Neural crest cell (in vitro differentiated cells): ENCODE results near the gene SMAD3. TPM values are rescaled to one million over a fixed set of nuclear protein-coding genes. Genes with fewer than 3 reads are reported as not detected.

ENCODE experiments used
- DNase-seq: peaks from one replicate; pipeline ENCODE4 v3.0.0; 2021; ENCODE audit warnings: low read depth, mixed read lengths, low spot score
- H3K27ac Mint-ChIP-seq: one replicate; pipeline ENCODE4 v1.8.0; 2021; ENCODE audit warnings: mild to moderate bottlenecking, mixed read lengths; ENCODE audit not compliant: unreplicated experiment
- H3K27me3 Mint-ChIP-seq: 2 replicates; pipeline ENCODE4 v1.8.0; 2021; ENCODE audit warnings: low read depth, mild to moderate bottlenecking, mixed read lengths
- H3K36me3 Mint-ChIP-seq: 2 replicates; pipeline ENCODE4 v1.8.0; 2021; ENCODE audit warnings: low read depth, mild to moderate bottlenecking, mixed read lengths
- H3K4me1 Mint-ChIP-seq: 2 replicates; pipeline ENCODE4 v1.8.0; 2021; ENCODE audit warnings: mixed read lengths
- H3K4me3 Mint-ChIP-seq: one replicate; pipeline ENCODE4 v1.8.0; 2021; ENCODE audit warnings: mild to moderate bottlenecking, mixed read lengths
- H3K9me3 Mint-ChIP-seq: 2 replicates; pipeline ENCODE4 v1.8.0; 2021; ENCODE audit warnings: mixed read lengths
- CTCF ChIP-seq: fragments of 200-600 bp; sonication (generic); conservative IDR thresholded peaks from 2 replicates; pipeline ENCODE4 v1.5.0; 2021; ENCODE audit warnings: antibody characterized with exemption, mild to moderate bottlenecking
- total RNA-seq: library from RNA; stranded (reverse); gene quantifications from 2 replicates; pipeline ENCODE4 v1.2.1, GENCODE V29; 2021

Gene SMAD3
- total RNA-seq, 1 donor from 2014 or later: 39.5 TPM

DNA sequence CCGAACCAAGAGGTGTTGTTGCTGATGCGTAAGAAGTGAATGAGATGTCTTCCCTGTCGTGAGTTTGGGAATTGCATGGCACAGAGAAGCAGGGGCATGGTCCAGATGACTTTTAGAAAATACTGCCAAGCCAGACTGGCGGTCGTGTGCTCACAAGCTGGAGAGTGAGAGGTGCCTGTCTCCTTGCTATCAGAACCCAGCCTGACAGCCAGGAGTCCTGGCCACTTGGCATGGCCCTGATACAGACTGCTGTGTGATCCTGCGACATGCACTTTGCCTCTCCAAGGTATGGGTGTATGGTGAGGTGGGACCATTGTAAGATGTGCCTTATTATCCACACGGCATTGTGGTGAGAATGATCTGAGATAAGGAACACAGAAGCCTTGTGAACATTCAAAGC is 93.0 kb downstream of the SMAD3 start:
- no peak overlapping the region for H3K27ac Mint-ChIP-seq
- no peak for DNase-seq
- H3K27me3 Mint-ChIP-seq: no peaks in the 10 kb centered on the region

GRCh38 chr15:67161412-67161811 is 96.0 kb downstream of the SMAD3 start:
- Mint-ChIP-seq H3K4me3 (no peak overlapping the region), H3K9me3 (no peaks in the 10 kb centered on the region), H3K27ac (no peak overlapping the region), H3K36me3 (peaks cover 5% of the 10 kb centered on the region), H3K27me3 (no peaks in the 10 kb centered on the region), H3K4me1 (peaks cover 44% of the 10 kb centered on the region)
- TF ChIP-seq CTCF: no peak
- no peak for DNase-seq

More for the DNA sequence above, 93.0 kb downstream of the SMAD3 start:
- Mint-ChIP-seq H3K4me3 (no peak overlapping the region), H3K4me1 (peaks cover 21% of the 10 kb centered on the region), H3K9me3 (peaks cover 2% of the 10 kb centered on the region), H3K36me3 (peaks cover 6% of the 10 kb centered on the region)
- TF ChIP-seq CTCF: no peak

DNA sequence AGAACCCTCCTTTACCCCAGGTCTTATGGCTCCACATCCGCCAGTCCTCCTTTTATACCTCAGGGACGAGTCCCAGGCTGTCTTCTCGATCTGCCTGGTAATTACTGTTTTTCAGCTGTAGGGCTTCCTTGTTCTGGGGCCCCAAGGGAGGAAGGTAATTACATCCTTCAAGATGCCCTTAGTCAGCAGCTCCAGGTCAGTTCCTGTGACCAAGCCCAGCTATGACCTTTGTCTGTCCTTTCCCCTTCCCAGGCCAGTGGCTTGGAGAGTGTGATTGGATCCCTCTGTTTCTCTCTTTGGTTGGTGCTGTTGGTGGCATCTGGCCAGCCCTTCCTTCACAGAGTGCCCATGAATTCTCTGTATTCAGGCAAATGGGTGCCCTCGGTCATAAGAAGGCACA is 96.5 kb downstream of the SMAD3 start:
- peaks cover 44% of the 10 kb centered on the region for H3K4me1 Mint-ChIP-seq
- H3K27ac Mint-ChIP-seq: no peak overlapping the region

DNA sequence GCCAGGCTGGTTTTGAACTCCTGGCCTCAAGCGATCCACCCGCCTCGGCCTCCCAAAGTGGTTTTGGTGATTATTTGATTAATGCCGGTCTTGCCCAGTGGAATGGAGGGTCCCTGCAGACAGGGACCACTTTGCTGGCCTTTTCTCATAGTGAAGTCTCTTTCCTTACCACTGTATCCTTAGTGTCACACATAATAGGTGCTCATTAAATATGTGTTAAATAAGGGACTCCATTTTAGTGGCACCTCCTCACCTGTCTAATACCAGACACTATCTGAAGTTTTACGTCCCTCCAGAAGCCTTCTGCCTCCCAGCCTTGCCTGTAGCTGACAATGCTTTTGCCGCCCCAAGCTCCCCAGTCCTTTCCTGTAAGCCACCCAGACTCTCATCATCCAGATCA is 97.8 kb downstream of the SMAD3 start:
- Mint-ChIP-seq H3K27ac (no peak overlapping the region), H3K9me3 (no peaks in the 10 kb centered on the region), H3K27me3 (no peaks in the 10 kb centered on the region), H3K36me3 (peaks cover 10% of the 10 kb centered on the region), H3K4me1 (peaks cover 46% of the 10 kb centered on the region), H3K4me3 (no peak overlapping the region)
- TF ChIP-seq CTCF: no peak
- DNase-seq: no peak

More for the DNA sequence above, 96.5 kb downstream of the SMAD3 start:
- Mint-ChIP-seq H3K4me3 (no peak overlapping the region), H3K9me3 (no peaks in the 10 kb centered on the region), H3K36me3 (peaks cover 5% of the 10 kb centered on the region), H3K27me3 (no peaks in the 10 kb centered on the region)
- no peak for DNase-seq
- TF ChIP-seq CTCF: no peak

DNA sequence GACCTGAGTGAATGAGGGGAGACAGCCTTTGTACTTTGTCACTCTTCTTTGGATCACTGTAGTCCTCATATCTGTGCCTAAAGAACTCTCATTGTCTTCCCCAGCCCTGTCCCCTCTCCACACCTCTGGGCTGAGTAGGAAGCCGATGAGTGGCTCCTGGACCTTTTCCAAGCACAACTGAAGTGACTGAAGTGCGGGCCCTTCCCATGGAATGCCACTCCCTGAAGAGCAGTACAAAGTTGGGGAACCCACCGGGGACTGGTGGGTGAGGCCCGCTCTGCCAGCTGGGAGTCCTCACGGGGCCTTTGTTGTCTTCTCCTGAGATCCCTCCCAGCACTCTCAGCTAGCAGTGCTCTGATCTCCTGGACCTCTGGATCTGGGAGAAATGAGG is 99.0 kb downstream of the SMAD3 start:
- peaks cover 10% of the 10 kb centered on the region for H3K36me3 Mint-ChIP-seq
- no peak for DNase-seq
- no peaks in the 10 kb centered on the region for H3K9me3 Mint-ChIP-seq
- no peak for TF ChIP-seq CTCF
- H3K4me1 Mint-ChIP-seq: peaks cover 52% of the 10 kb centered on the region
- H3K27ac Mint-ChIP-seq: no peak overlapping the region
- H3K4me3 Mint-ChIP-seq: no peak overlapping the region
- H3K27me3 Mint-ChIP-seq: no peaks in the 10 kb centered on the region

- Mint-ChIP-seq H3K4me3 (no peak overlapping the region), H3K4me1 (peaks cover 52% of the 10 kb centered on the region), H3K36me3 (peaks cover 10% of the 10 kb centered on the region), H3K27me3 (no peaks in the 10 kb centered on the region), H3K9me3 (no peaks in the 10 kb centered on the region), H3K27ac (no peak overlapping the region)
- no peak for TF ChIP-seq CTCF
- DNase-seq: no peak
Observed at GRCh38 chr15:67164811-67165253, 99.4 kb downstream of the SMAD3 start.
